Left ventricle myocardium inferior (tissue), 1 donor: Measurements from ENCODE around the gene NAT9. TPM values are rescaled to one million over a fixed set of nuclear protein-coding genes. Genes with fewer than 3 reads are reported as not detected.

ENCODE experiments used
- DNase-seq: peaks from one replicate; pipeline ENCODE4 v3.0.0-alpha.2; 2020
- H3K27ac ChIP-seq: fragments of 200-600 bp; replicated peaks from 2 replicates; pipeline ENCODE4 v1.8.0; 2021
- H3K27me3 ChIP-seq: fragments of 200-600 bp; 2 replicates; pipeline ENCODE4 v1.8.0; 2021; ENCODE audit warnings: low read depth
- H3K36me3 ChIP-seq: fragments of 200-600 bp; 2 replicates; pipeline ENCODE4 v1.8.0; 2021
- H3K4me1 ChIP-seq: fragments of 200-600 bp; 2 replicates; pipeline ENCODE4 v1.8.0; 2021
- H3K4me3 ChIP-seq: fragments of 200-600 bp; 2 replicates; pipeline ENCODE4 v1.8.0; 2021; ENCODE audit warnings: mild to moderate bottlenecking, moderate library complexity
- H3K9me3 ChIP-seq: fragments of 200-600 bp; replicated peaks from 2 replicates; pipeline ENCODE4 v1.8.0; 2021
- intact Hi-C: fragments of 100-400 bp; cut with micrococcal nuclease; formaldehyde crosslinking; loops from one replicate; pipeline ENCODE4 v1.11.0; 2022
- total RNA-seq: library from RNA; stranded (reverse); fragmentation: NEBNext Ultra II Directional; extraction: Animal tissue kit (Norgen Biotek cat#: 25700); gene quantifications from one replicate; pipeline ENCODE4 v1.2.1, GENCODE V29; 2021
- TF ChIP-seq, protein P1 (sequence below): fragments of 200-600 bp; IDR thresholded peaks from 2 replicates; pipeline ENCODE4 v1.8.0; 2021; ENCODE audit warnings: antibody characterized with exemption, mild to moderate bottlenecking, borderline replicate concordance
- donor health status: DM: no; HTN: yes; CAD: no; lungs with severe emphysema.

NAT9 gene
- total RNA-seq, 1 donor from 2014 or later, result 18.6 TPM

DNA sequence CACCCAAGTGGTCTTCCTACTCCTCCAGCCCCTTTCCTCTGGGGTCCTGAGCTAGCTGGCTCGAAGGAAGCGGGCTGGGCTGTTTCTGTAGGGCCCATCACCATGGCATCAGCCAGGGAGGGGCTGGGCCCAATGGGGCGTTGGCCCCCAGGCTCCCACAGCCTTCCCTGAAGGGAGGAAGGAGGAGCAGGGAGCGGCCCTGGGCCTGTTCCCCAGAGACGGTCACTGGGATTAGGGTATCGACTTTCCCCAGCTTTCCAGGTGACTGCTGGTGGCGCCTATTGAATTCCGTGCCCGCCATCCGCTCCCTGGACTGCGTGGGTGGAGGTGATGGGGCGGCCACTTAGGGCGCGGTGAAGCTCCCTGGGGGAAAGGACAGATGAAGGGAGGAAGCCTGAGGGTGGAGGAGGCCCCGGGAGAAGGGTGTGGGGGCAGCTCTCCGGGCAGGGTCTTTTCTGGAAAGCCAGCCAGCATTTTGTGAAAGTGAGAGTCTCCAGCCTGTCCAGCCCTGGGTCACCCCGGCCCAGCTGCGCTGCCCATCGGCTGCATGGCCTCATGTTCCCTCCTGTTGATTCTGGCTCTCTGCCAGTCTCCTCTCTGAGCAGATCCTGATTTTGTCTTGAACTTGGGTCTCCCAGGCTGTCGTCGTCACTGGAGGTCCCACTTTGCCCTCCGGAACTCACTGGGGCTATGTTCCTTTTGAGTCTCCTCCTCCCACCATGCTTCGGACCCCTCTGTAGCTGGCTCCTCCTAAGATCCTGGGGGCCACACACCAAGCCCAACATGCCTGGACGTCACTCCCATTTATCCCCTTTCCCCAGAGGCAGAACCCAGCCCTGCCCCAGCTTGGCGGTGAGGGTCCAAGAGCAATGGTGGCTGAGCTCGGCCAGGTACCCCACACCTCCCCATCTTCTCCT, 18.0 kb downstream of the NAT9 start:
- TF ChIP-seq, protein P1, sequence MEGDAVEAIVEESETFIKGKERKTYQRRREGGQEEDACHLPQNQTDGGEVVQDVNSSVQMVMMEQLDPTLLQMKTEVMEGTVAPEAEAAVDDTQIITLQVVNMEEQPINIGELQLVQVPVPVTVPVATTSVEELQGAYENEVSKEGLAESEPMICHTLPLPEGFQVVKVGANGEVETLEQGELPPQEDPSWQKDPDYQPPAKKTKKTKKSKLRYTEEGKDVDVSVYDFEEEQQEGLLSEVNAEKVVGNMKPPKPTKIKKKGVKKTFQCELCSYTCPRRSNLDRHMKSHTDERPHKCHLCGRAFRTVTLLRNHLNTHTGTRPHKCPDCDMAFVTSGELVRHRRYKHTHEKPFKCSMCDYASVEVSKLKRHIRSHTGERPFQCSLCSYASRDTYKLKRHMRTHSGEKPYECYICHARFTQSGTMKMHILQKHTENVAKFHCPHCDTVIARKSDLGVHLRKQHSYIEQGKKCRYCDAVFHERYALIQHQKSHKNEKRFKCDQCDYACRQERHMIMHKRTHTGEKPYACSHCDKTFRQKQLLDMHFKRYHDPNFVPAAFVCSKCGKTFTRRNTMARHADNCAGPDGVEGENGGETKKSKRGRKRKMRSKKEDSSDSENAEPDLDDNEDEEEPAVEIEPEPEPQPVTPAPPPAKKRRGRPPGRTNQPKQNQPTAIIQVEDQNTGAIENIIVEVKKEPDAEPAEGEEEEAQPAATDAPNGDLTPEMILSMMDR, result no peak
- Histone ChIP-seq H3K36me3 (no peaks in the 10 kb centered on the region), H3K27me3 (no peaks in the 10 kb centered on the region), H3K9me3 (no peaks in the 10 kb centered on the region), H3K4me3 (peak overlapping the region; percentile 34), H3K4me1 (peaks cover 75% of the 10 kb centered on the region), H3K27ac (peak overlapping the region; percentile 78)
- peak; percentile 45 for DNase-seq
- intact Hi-C loops, result no loop called here

DNA sequence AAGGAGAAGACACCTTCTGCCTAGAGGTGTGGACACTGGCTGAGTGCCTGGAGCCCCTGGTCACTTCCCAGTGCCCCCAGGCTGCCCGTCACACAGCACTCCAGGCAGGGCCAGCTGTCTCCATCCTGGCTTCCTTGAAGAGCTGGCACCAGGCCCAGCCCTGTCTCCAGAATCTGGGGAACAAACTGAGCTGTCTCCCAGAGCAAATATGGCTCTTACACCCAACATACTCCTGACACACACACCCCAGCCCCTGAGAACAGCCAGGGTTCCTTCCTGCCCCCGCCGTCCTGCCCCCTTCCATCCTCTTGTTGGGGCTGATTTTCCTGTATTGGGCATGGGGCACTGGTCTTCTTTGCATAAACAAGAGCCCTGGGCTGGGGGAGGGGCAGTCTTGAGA, 18.6 kb downstream of the NAT9 start:
- Histone ChIP-seq H3K4me3 (peak overlapping the region; percentile 34), H3K27me3 (no peaks in the 10 kb centered on the region), H3K36me3 (no peaks in the 10 kb centered on the region), H3K27ac (peak overlapping the region; percentile 78), H3K4me1 (peaks cover 75% of the 10 kb centered on the region), H3K9me3 (no peaks in the 10 kb centered on the region)
- TF ChIP-seq, protein P1, result no peak
- DNase-seq, result peak; percentile 52
- intact Hi-C loops, result no loop called here

DNA sequence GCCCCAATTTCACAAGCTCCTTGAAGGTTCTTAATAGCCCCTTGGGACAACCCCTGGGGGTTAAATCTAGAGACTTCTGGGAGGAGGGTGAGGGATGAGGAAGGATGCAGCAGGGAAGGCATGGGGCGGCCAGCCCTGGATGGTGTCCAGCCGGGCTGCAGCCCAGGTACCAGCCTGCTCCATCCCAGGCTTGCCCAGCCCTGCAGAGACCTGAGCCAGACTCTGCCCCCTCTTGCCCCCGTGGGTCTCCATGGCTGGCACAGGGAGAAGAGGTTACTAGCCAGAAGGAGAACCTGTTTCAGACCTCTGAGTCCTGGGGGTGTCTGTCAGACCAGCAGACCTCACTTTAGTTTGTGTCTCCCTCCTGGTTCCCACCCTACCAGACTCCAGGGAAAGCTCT, 19.3 kb downstream of the NAT9 start:
- intact Hi-C loops, result no loop called here

DNA sequence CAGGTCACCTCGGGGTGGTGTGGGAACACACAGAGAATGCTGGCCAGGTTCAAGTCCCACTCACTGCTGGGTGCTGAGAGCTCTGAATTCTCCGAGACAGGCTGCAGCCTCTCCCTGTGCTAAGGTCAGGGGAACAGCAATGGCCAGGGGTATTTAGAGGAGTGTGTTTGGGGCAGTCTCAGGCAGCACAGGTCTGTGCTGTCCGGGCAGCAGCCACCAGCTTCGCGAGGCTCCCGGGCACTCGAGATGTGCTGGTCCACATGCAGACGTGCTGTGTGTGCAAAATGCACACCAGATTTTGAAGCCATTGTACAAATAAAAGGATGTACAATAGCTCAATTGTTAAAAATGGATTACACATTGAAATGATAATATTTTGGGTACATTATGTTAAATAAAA, 20.6 kb downstream of the NAT9 start:
- Histone ChIP-seq H3K4me1 (peaks cover 75% of the 10 kb centered on the region), H3K27ac (no peak overlapping the region), H3K27me3 (no peaks in the 10 kb centered on the region), H3K36me3 (no peaks in the 10 kb centered on the region), H3K4me3 (no peak overlapping the region), H3K9me3 (no peaks in the 10 kb centered on the region)
- DNase-seq, result no peak
- TF ChIP-seq, protein P1, result no peak
- intact Hi-C loops, result no loop called here

More for the DNA sequence above, 19.3 kb downstream of the NAT9 start:
- Histone ChIP-seq H3K9me3 (no peaks in the 10 kb centered on the region), H3K4me3 (no peak overlapping the region), H3K4me1 (peaks cover 75% of the 10 kb centered on the region), H3K27ac (peak overlapping the region; percentile 78), H3K27me3 (no peaks in the 10 kb centered on the region), H3K36me3 (no peaks in the 10 kb centered on the region)
- DNase-seq, result no peak
- TF ChIP-seq, protein P1, result no peak

DNA sequence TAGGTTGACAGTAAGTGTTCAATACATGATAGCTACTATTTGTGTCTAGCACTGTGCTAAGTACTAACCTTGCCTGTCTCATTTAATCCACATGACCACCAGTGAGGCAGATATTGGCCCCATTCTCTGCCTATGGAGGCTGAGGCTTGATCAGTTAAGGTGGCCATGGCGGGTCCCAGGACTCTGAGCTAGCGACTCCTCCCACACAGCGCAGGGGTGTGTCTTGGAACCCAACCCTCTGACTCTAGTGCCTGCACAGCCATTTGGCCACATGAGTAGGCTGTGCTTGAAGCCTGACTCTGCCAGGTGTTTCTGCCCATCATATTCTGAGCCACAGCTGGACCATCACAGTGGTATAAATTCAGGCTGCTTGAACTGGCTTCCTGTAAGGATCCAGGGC, 21.3 kb downstream of the NAT9 start:
- no peak for DNase-seq
- intact Hi-C loops, result no loop called here
- no peaks in the 10 kb centered on the region for H3K9me3 ChIP-seq

More for the DNA sequence above, 21.3 kb downstream of the NAT9 start:
- H3K27ac ChIP-seq, result no peak overlapping the region
- no peaks in the 10 kb centered on the region for H3K27me3 ChIP-seq
- H3K4me3 ChIP-seq, result no peak overlapping the region
- peaks cover 75% of the 10 kb centered on the region for H3K4me1 ChIP-seq
- TF ChIP-seq, protein P1, result no peak
- no peaks in the 10 kb centered on the region for H3K36me3 ChIP-seq
